Measurements from ENCODE around the gene DNMT3L.
"Not testable (repeated sequence)": the region's sequence is repeated elsewhere in the genome, so short reads cannot be mapped to it uniquely, and the experiment has no call there.

The DNMT3L gene

DNA sequence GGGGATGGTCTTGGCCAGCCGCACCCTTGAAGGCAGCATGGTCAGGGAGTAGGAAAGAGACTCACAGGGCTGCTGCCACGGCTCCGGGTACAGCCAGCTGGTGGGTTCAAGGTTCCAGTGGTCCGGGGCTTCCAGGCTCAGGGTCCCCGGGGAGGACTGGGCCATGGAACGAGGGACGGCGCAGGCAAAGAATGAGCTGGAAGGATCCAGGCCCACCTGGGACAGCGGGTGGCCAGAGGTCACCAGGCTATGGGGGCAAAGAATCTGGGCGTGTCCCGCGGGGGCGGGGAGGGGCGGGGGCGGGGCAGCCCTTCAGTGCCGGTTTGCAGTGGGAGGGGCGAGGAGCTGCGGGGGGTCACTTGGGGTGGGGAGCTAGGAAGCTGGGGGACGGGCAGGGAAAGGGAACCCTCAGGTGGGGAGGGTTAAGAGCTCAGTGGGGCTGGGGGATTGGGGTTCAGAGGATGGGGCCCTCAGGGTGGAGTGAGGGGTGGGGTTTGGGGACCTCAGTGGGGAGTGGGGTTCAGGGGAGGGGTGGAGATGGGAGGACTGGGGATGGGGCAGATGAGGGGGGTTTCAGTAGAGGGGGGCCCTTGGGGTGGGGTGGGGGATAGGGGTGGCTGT lies at the start of gene DNMT3L:
TSS of gene DNMT3L (minus strand) at position 223 of the 621 bp plus-strand sequence. CDS start 638 bp downstream, outside the sequence.
- no peak for DNase-seq

DNA sequence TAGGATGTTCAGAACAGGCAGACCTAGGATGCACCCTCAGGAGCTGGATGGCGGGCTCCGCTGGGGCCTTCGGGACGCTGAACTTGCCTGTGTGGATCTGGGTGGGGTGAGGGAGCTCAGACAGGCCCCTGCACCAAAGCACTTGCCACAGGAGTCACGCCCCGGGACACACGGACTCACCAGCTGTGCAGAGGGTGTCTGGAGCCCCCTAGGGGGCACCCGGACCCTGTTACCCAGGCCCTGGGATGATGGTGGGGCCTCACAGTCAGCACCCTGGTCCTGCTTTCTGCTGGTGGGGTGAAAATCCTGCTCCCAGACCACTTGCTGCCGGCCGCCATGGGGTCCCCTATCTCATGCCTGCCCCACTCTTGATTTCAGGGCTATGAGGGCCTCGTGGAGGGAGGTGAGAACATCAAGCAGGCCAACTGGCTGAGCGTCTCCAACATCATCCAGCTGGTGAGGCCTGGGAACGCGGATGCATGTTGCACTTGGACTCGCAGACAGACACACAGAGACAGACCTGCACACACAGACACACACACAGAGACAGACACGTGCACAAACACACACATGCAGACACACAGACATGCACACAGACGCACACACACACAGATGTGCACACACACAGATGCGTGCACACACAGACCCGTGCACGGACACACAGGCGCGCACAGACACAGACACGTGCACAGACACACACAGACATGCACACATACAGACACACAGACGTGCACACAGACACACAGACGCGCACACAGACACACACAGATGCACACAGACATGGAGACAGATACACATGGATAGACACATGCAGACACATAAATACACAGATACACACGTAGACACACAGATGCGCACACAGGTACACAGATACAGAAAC lies 49.2 kb upstream of the DNMT3L start:
- no peak for DNase-seq

DNA sequence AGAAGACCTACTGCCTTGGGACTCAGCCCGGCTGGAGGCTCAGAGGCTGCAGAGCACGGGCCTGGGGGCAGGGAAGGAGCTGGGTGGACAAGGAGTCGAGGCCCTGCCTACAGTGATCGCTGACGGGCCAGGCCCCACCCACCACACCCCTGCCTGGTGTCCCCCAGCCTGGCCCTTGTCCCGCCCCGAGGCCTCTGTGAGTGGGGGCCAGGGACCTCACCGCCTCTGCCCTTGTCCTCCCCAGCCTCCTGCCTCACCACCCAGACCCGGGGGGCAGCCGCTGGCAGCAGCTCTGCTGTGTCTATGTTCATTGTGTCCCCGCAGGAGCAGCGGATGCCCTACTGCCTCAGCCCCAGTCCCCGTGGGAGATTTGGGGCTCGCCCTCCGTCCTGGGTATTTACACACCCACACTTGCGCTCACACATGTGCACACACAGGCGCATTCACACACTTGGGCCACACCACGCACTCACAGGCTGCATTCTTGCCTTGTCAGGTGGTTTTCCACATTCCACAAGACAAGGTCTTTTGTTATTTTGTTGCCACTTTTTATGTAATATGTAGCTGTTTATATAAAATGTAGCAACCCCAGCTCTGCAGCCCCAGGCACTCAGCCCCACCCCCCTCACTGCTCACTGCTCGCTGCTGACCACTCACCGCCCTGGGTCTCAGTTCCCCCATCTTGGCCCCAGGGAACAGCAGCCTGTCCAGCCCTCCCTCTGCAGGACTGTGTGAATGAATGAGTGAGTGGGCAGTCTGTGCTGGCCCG lies 45.4 kb upstream of the DNMT3L start:
- DNase-seq = no peak

DNA sequence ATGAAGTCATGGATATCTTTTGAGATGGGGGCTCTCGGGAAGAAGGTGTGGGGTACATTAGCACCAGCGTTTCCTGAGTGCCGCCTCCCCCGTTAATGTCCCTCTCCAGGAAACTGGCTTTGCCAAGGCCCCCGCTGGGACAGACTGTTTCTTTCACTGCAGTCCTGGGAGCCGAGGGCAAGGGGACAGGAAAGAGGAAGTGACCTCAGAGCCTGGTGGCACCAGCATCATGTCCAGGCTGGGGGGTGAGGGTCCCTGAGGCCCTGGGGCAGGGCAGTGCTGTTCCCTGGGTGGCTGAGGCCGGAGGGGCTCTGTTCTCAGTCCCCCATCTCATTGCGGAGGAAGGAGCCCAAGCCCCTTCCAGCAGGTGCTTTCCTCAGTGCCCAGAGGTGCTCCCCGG lies 44.0 kb upstream of the DNMT3L start:
- DNase-seq = no peak

DNA sequence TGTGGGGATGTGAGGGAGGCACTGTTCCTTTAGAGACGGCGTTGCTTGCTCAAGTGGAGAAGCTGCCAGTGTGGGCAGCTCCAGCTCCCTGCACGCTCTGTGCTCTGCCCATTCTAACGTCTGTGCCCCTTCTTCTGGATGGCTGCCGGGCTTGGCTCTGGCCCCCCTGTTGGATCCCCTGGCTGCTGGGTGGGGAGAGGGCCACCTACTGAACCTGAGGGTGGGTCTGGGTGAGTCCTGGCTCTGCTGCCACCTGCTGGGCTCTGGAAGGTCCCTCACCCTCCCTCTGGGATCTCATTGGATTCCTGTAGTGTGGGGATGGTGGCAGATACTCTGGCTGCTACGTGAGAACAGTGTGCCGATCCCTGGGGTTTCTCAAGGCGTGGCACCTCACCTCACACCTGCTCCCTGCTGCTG lies 43.2 kb upstream of the DNMT3L start:
- DNase-seq = no peak

DNA sequence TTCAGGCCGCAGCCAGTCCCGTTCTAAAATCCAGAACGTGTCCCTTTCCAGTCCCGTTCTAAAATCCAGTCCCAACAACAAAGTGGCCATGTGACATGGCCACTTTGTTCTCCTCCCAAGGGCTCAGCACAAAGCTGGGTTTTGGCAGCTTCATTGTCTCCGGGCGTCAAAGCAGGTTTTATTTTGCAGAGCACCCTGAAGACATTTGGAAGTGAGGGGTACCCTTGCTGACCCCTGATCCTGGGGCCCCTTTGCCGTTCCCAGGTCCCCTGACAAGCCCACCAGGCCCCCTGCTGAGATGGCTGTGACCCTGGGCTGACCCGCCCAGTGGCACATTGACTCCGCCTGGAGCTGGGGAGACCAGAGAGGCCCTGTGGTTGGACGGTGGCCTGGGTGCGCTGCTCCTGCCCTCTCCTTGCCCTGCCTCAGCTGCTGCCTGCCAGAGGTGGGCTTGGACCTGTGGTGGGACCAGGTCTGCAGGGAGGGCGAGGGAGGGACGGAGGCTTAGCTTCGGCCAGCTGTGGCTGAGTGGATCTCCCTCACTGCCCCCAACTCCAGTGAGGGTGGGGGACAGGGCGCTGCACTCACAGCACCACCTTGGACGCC lies 42.4 kb upstream of the DNMT3L start:
- DNase-seq = no peak

DNA sequence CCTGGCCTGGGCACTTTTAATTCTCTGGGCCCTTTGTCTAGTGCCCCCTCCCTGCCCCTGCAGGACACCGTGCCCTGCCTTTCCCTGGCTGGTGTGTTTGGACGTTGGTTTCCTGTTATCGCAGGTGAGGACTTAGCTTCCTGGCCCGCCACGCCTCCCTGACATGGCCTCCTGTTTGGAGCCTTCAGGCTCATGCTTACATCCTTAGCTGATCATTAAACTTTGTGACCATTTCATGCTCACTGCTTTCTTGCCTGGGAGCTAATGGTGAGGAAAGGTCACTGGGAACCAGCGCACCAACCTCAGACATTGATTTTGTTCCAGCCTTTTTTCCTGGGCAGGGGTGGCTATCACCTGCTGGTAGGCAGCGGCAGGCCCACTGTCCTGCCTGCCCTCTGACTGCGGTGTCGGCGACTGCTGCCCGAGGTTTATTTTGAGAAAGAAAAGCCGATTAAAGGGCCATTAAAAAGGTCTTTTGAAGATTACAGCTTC lies 41.8 kb upstream of the DNMT3L start:
- no peak for DNase-seq

DNA sequence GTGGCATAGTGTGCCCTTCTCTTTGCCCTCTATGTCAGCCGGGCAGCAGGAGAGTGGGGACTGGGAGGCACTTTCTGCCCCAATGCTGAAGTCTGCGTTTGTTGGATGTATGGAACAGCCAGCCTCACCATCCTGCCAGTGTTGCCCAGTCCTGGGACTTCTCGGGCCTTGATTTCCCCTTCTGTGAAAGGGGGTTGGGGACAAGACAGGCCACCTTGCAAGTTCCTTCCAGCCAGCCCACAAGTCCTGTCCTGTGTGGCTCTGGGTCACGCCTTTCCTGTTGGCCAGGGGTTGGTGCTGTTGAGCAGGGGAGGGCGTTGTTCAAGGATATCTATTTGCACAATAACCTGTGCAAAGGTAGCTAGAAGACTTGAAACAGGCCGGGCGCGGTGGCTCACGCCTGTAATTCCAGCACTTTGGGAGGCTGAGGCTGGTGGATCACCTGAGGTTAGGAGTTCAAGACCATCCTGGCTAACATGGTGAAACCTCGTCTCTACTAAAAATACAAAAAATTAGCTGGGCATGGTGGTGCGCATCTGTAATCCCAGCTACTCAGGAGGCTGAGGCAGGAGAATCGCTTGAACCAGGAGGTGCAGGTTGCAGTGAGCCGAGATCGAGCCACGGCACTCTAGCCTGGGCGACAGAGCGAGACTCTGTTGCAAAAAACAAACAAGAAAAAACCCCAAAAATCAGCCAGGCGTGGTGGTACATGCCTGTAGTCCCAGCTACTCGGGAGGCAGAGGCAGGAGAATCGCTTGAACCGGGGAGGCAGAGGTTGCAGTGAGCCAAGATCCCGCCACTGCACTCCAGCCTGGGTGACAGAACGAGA lies 41.1 kb upstream of the DNMT3L start:
- not testable (repeated sequence) for DNase-seq

DNA sequence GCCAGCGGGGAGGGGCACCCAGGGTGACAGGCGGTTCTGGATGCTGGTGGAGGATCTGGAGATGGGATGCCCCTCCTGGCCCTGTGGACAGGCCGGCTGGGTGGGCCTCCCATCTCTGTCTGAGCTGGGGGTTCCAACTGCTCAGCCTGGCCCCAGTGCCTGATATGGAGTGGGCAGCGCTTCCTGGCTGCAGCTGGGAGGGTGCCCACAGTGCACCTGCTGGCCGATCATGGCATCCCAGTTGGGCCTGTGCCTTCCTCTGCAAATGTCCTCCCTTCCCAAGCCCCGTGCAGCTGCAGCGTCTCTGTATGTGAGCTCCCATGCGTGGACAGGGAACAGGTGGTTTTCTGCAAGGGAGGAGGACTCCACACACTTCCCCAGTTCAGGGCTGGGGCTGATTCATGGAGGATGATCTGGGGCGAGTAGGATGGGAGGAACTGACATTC lies 40.3 kb upstream of the DNMT3L start:
- DNase-seq = no peak

DNA sequence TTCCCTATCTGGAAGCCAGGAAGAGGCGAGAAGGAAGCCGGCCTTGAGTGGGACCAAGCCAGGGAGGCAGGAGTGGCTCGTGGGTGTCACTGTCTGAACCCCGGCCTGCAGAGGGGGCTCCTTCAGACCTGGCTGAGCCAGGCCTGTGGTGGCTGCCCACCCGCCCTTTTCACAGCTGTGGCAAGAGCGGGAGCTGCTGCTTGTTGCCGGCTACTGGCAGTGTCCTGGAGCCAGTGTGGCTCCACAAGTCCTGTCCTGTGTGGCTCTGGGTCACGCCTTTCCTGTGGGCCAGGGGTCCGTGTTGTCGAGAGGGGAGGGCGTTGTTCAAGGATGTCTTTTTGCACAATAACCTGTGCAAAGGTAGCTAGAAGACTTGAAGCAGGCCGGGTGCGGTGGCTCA lies 39.4 kb upstream of the DNMT3L start:
- DNase-seq = no peak

DNA sequence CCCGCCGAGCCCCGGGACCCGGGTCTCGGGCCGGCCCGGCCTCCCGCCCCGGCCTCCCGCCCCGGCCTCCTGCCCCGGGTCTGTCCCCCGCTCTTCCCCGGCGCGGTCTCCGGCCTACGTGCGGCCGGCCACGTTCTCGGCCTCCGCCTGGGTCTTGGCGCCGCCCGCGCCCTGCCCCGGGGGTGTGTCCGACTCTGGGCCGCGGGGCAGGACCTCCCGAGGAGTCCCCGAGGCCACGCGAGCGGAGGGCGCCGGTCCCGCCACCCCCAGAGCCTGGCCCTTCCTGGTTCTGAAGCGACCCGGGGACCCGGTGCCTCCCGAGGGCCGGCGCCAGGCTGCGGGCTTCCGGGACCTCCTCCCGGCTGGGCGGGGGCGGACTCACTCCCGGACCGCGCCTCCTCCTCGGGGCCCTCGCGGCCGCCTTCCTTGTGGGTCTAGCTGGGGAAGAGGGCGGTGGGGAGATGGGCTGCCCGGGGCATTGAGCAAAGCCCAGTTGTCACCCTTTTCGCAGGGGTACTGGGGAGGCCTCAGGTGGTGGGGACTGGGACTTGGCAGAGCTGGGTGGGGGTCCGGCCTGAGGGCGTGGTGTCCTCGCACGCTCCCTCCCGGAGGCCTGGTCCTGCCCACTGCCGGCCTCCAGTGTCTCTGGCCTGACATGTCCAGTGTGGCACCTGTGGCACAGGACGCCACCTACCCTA lies 38.7 kb upstream of the DNMT3L start:
- peak; percentile 86 for DNase-seq

DNA sequence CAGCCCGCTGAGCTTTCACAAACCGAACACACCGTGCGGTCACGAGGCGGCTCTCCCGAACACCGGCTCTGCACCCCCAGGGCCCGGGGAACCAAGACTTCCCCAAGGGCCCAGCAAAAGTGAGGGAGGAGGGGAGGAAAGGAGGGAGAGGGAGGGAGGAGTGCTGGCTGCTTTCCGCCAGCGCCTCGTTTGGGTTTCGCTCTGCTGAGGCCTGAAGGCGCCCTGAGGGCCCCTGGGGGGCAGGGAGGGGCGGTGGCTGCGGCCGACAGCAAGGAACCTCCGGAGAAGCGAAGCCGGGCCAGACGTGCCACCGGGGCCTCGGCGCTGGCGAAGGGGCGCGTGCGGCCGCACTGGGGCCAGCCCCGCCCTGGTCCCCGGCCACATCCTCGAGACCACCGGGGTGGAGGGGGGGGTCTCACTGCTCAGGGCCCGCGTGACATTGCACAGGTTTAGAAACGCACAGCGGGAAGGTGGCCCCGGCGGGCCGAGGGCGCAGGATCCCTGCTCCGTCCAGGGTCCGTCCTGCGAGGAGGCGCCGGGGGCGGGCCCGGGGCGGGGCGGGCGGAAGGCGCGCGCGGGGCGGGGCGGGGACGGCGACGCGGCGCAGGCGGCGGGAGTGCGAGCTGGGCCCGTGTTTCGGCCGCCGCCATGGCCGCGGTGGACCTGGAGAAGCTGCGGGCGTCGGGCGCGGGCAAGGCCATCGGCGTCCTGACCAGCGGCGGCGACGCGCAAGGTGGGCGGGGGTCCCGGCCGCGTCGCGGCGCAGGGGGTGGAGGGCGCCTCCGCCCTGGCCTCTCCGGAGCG lies 38.0 kb upstream of the DNMT3L start, which contains the start of gene PFKL:
TSS of gene PFKL (plus strand) at position 596 of the 804 bp plus-strand sequence. CDS start at position 649, 53 bp downstream.
- DNase-seq = peak; percentile 84

DNA sequence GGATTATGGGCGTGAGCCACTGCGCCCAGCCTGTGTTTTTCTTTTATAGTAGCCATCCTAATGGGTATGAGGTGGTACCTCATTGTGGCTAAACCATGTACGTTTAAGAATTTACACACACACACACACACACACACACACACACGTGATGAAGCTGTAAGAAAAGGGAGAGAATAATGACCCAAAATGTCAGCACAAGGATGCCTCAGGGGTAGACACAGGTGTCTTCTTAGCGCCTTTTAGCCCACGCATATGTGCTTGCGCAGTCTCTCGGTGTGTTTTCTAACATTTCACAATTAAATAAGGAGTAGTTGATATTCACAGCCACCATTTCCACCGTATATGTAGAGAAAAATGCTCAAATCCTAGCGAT lies 37.4 kb upstream of the DNMT3L start:
- DNase-seq = no peak

DNA sequence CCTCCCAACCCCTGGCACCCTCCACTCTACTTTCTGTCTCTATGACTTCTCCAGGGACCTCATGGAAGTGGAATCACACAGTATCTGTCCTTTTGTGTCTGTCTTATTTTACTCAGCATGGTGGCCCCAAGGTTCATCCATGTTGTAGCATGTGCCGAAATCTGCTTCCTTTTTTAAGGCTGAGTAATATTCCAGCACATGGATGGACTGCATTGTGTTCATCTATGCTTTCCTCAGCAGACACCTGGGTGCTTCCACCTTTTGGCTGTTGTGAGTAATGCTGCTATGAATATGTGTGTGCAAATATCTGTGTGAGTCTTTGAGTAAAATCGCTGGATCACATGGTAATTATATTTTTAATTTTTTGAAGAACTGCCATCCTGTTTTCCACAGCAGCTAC lies 36.6 kb upstream of the DNMT3L start:
- no peak for DNase-seq

DNA sequence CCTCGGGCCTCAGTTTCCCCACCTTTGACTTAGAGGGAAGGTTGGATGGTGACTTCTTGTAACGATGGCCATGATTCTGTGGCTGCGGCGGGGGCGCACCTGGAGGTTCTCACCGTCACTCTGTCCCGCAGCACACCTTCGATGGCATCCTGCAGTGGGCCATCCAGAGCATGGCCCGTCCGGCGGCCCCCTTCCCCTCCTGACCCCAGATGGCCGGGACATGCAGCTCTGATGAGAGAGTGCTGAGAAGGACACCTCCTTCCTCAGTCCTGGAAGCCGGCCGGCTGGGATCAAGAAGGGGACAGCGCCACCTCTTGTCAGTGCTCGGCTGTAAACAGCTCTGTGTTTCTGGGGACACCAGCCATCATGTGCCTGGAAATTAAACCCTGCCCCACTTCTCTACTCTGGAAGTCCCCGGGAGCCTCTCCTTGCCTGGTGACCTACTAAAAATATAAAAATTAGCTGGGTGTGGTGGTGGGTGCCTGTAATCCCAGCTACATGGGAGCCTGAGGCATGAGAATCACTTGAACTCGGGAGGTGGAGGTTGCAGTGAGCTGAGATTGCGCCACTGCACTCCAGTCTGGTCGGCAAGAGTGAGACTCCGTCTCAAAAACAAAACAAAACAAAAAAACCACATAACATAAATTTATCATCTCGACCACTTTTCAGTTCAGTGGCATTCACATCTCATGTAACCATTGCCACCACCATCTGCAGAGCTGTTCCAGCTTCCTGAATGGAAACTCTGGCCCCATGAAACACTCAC lies 36.0 kb upstream of the DNMT3L start:
- peak; percentile 87 for DNase-seq

DNA sequence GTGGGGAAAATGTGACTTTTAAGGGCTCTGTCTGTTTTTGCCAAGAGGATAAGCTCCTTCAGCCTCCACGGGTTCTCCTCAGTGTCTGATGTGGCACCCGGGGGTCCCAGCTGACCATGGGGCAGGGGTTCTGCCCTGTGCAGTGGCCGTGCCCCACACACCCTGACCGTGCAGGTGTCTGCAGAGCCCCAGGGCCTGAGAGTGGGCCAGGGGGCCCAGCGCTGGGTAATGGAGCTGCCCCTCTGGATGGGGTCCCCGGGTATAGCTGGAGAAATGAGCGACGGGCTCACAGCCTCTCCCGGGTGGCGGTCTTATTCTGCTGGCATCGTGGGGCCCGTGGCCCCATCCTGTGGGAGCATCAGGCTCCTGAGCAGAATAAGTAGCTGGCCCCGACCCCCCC lies 35.2 kb upstream of the DNMT3L start:
- no peak for DNase-seq

DNA sequence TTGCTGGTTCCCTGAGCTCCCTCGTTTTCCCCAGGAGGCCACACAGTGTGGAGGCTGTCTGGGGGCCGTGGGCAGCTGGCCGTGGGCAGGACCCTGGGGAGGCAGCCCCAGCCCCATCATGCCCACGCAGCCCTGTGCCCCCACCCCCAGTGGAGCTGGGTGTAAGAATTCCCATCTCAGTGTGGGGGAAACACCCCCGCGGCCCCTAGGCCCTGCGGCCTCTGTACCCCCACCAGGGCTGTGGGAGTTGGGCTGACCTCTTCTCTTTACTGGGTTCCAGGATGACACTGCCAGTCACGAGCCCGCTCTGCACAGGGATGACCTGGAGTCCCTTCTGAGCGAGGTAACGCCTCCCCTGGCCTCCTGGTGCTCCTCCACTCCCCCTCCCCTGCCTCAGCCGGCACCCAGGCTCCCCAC lies 34.4 kb upstream of the DNMT3L start:
- DNase-seq = no peak

DNA sequence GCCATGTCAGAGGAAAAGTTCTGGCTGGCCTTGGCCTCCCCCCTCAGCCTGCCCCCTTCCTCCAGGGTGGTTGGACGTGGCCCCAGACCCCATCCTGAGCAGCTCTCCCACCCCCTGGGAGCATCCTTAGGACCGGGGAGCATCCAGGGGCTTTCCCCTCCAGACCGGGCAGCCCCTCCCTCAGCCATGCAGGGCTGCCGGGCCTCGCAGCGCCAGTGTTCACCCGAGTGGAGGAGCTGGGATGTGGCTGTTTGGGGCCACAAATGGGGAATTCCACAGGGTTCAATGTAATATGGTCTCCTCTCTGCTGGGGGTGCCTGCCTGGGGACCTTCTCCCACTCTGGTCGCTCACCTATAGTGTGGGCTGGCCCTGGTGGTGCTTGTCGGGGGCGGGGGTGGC lies 33.9 kb upstream of the DNMT3L start:
- DNase-seq = no peak

DNA sequence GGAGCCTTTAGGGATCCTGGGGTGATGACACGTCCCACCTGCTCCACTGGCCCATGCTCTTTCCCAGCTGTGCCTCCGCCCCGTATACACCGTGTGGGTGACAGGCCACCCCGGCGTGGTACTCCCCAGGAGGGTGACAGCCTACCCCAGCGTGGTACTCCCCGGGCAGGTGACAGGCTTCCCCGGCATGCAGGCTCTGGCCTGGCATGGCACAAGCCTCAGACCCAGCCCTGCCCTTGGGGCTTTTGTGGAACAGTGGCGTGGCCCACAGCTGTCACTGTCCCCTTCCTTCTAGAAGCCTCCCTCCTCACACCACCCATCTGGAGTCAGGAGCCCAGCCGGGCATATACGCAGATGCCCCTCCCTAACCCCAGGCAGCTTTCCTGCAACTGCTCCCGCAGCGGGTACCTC lies 33.5 kb upstream of the DNMT3L start:
- DNase-seq = no peak

All from activated CD8-positive, alpha-beta memory T cell treated with anti-CD3 and anti-CD28 coated beads for 24 hours (primary cell).